ENCODE data around the gene RAB11A. TPM values are rescaled to one million over a fixed set of nuclear protein-coding genes. Genes with fewer than 3 reads are reported as not detected.

RAB11A gene
- total and polyA plus RNA-seq, 2 of the 13 experiments (the other 11 are each of a cell fraction or from before 2014, with no cell fraction given) = 161 to 162 TPM

- no peak for TF ChIP-seq ZFP36L2 (CRISPR knock-in tag; IDR thresholded peaks at IDR 0.05)
- TF ChIP-seq ZFP91 (CRISPR knock-in tag; IDR thresholded peaks at IDR 0.05; ENCODE audit: borderline replicate concordance) = no peak
- TF ChIP-seq FOXA3 (CRISPR knock-in tag; IDR thresholded peaks at IDR 0.05) = 0 out of 2 replicates have a peak, but pooled peaks have one; percentile 10
- TF ChIP-seq NR3C1 (CRISPR knock-in tag; IDR thresholded peaks at IDR 0.05) = no peak
- TF ChIP-seq ZBTB10 (CRISPR knock-in tag; IDR thresholded peaks at IDR 0.05; ENCODE audit: borderline replicate concordance) = no peak
- 0 out of 2 replicates have a peak, but pooled peaks have one; percentile 37 for TF ChIP-seq ZNF713 (CRISPR knock-in tag; IDR thresholded peaks at IDR 0.05)
- no peak for TF ChIP-seq IKZF1 (IDR thresholded peaks at IDR 0.05)
- TF ChIP-seq KLF15 (CRISPR knock-in tag; IDR thresholded peaks at IDR 0.05; ENCODE audit: borderline replicate concordance) = no peak
- TF ChIP-seq ZNF101 (CRISPR knock-in tag; IDR thresholded peaks at IDR 0.05; ENCODE audit: borderline replicate concordance, low read depth) = no peak
- TF ChIP-seq SRSF1 (optimal IDR thresholded peaks at IDR 0.05; ENCODE audit: low read depth, low read length) = no peak
- TF ChIP-seq SRSF4 (IDR thresholded peaks at IDR 0.05; ENCODE audit: low read depth, low read length, poor library complexity, severe bottlenecking) = no peak
- TF ChIP-seq CAMTA2 (CRISPR knock-in tag; IDR thresholded peaks at IDR 0.05; ENCODE audit: borderline replicate concordance) = no peak
- TF ChIP-seq FOXK2 (IDR thresholded peaks at IDR 0.05) = no peak
- no peak for TF ChIP-seq ZNF350 (CRISPR knock-in tag; IDR thresholded peaks at IDR 0.05; ENCODE audit: borderline replicate concordance, low read depth)
- TF ChIP-seq ZNF670 (CRISPR knock-in tag; IDR thresholded peaks at IDR 0.05; ENCODE audit: borderline replicate concordance) = no peak
- 0 out of 2 replicates have a peak, but pooled peaks have one; percentile 11 for TF ChIP-seq ELF3 (CRISPR knock-in tag; IDR thresholded peaks at IDR 0.05)
- TF ChIP-seq ZNF614 (CRISPR knock-in tag; IDR thresholded peaks at IDR 0.05; ENCODE audit: borderline replicate concordance) = no peak
- no peak for TF ChIP-seq ZNF407 (CRISPR knock-in tag; IDR thresholded peaks at IDR 0.05; ENCODE audit: not compliant biosample characterization)
Observed at GRCh38 chr15:65862682-65863081, 6.6 kb upstream of the RAB11A start (continued).

Data from HepG2 (cell line).